ENCODE data around the gene KCTD16. TPM values are rescaled to one million over a fixed set of nuclear protein-coding genes. Genes with fewer than 3 reads are reported as not detected.

Gene KCTD16
- total and polyA plus RNA-seq, 2 experiments from 2014 or later = 0.02 to 0.76 TPM

DNA sequence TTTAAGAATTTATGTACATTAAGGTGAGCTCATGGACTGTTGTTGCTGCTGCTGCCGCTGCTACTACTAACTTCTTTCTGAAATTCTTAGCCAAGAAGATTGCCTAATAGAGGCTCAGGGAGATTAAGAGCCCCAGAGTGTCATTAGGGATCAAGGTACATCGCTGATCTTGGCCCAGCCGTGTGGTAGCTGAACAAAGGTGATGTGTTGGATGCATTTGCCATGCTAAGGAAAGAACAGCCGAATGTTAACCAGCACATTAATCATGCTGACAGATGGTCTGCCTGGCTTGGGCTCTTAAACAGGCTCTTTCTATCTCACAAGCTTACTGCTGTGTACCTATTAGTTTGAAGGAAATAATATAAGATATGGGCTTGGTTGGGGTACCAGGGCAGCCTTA is 137.1 kb downstream of the KCTD16 start:
- no peak overlapping the region for H3K4me2 ChIP-seq
- no peak for DNase-seq (ENCODE audit: low spot score)
- no peaks in the 10 kb centered on the region for H3K4me1 ChIP-seq (ENCODE audit: insufficient read depth)
- no peaks in the 10 kb centered on the region for H3K79me2 ChIP-seq (replicated peaks; ENCODE audit: insufficient read depth)
- Mint-ChIP-seq H3K4me3 (no peak overlapping the region), H3K36me3 (ENCODE audit: low read depth) (no peaks in the 10 kb centered on the region), H3K4me1 (peaks cover 1% of the 10 kb centered on the region; the same call in 2 of the 3 replicates), H3K27ac (no peak overlapping the region), H3K27me3 (ENCODE audit: insufficient read depth, low read depth, poor library complexity) (no peaks in the 10 kb centered on the region), H3K9me3 (no peaks in the 10 kb centered on the region)
- H3K27ac ChIP-seq (ENCODE audit: low read depth) = no peak overlapping the region
- TF ChIP-seq STAT1 (IDR thresholded peaks at IDR 0.05; ENCODE audit: unreplicated experiment) (no peak), ZNF114 (CRISPR knock-in tag; IDR thresholded peaks at IDR 0.05) (no peak), NANOG (IDR thresholded peaks at IDR 0.05; ENCODE audit: borderline replicate concordance) (no peak), POLR2AphosphoS5 (IDR thresholded peaks at IDR 0.05; ENCODE audit: low read depth) (no peak), ZNF331 (CRISPR knock-in tag; IDR thresholded peaks at IDR 0.05; ENCODE audit: low read depth) (no peak), JUNB (IDR thresholded peaks at IDR 0.05; ENCODE audit: unreplicated experiment) (no peak), EZH2phosphoT487 (IDR thresholded peaks at IDR 0.05; ENCODE audit: unreplicated experiment) (no peak), CREB1 (CRISPR knock-in tag; IDR thresholded peaks at IDR 0.05; ENCODE audit: low read depth) (no peak), EZH2 (IDR thresholded peaks at IDR 0.05; ENCODE audit: low read depth, unreplicated experiment) (no peak)
- TF ChIP-seq, protein P1, sequence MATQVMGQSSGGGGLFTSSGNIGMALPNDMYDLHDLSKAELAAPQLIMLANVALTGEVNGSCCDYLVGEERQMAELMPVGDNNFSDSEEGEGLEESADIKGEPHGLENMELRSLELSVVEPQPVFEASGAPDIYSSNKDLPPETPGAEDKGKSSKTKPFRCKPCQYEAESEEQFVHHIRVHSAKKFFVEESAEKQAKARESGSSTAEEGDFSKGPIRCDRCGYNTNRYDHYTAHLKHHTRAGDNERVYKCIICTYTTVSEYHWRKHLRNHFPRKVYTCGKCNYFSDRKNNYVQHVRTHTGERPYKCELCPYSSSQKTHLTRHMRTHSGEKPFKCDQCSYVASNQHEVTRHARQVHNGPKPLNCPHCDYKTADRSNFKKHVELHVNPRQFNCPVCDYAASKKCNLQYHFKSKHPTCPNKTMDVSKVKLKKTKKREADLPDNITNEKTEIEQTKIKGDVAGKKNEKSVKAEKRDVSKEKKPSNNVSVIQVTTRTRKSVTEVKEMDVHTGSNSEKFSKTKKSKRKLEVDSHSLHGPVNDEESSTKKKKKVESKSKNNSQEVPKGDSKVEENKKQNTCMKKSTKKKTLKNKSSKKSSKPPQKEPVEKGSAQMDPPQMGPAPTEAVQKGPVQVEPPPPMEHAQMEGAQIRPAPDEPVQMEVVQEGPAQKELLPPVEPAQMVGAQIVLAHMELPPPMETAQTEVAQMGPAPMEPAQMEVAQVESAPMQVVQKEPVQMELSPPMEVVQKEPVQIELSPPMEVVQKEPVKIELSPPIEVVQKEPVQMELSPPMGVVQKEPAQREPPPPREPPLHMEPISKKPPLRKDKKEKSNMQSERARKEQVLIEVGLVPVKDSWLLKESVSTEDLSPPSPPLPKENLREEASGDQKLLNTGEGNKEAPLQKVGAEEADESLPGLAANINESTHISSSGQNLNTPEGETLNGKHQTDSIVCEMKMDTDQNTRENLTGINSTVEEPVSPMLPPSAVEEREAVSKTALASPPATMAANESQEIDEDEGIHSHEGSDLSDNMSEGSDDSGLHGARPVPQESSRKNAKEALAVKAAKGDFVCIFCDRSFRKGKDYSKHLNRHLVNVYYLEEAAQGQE (IDR thresholded peaks at IDR 0.05; ENCODE audit: unreplicated experiment) = no peak
- TF ChIP-seq, protein P2, sequence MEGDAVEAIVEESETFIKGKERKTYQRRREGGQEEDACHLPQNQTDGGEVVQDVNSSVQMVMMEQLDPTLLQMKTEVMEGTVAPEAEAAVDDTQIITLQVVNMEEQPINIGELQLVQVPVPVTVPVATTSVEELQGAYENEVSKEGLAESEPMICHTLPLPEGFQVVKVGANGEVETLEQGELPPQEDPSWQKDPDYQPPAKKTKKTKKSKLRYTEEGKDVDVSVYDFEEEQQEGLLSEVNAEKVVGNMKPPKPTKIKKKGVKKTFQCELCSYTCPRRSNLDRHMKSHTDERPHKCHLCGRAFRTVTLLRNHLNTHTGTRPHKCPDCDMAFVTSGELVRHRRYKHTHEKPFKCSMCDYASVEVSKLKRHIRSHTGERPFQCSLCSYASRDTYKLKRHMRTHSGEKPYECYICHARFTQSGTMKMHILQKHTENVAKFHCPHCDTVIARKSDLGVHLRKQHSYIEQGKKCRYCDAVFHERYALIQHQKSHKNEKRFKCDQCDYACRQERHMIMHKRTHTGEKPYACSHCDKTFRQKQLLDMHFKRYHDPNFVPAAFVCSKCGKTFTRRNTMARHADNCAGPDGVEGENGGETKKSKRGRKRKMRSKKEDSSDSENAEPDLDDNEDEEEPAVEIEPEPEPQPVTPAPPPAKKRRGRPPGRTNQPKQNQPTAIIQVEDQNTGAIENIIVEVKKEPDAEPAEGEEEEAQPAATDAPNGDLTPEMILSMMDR (conservative IDR thresholded peaks at IDR 0.05; ENCODE audit: low read depth in 2 of 2) = no peak
- TF ChIP-seq, protein P3, sequence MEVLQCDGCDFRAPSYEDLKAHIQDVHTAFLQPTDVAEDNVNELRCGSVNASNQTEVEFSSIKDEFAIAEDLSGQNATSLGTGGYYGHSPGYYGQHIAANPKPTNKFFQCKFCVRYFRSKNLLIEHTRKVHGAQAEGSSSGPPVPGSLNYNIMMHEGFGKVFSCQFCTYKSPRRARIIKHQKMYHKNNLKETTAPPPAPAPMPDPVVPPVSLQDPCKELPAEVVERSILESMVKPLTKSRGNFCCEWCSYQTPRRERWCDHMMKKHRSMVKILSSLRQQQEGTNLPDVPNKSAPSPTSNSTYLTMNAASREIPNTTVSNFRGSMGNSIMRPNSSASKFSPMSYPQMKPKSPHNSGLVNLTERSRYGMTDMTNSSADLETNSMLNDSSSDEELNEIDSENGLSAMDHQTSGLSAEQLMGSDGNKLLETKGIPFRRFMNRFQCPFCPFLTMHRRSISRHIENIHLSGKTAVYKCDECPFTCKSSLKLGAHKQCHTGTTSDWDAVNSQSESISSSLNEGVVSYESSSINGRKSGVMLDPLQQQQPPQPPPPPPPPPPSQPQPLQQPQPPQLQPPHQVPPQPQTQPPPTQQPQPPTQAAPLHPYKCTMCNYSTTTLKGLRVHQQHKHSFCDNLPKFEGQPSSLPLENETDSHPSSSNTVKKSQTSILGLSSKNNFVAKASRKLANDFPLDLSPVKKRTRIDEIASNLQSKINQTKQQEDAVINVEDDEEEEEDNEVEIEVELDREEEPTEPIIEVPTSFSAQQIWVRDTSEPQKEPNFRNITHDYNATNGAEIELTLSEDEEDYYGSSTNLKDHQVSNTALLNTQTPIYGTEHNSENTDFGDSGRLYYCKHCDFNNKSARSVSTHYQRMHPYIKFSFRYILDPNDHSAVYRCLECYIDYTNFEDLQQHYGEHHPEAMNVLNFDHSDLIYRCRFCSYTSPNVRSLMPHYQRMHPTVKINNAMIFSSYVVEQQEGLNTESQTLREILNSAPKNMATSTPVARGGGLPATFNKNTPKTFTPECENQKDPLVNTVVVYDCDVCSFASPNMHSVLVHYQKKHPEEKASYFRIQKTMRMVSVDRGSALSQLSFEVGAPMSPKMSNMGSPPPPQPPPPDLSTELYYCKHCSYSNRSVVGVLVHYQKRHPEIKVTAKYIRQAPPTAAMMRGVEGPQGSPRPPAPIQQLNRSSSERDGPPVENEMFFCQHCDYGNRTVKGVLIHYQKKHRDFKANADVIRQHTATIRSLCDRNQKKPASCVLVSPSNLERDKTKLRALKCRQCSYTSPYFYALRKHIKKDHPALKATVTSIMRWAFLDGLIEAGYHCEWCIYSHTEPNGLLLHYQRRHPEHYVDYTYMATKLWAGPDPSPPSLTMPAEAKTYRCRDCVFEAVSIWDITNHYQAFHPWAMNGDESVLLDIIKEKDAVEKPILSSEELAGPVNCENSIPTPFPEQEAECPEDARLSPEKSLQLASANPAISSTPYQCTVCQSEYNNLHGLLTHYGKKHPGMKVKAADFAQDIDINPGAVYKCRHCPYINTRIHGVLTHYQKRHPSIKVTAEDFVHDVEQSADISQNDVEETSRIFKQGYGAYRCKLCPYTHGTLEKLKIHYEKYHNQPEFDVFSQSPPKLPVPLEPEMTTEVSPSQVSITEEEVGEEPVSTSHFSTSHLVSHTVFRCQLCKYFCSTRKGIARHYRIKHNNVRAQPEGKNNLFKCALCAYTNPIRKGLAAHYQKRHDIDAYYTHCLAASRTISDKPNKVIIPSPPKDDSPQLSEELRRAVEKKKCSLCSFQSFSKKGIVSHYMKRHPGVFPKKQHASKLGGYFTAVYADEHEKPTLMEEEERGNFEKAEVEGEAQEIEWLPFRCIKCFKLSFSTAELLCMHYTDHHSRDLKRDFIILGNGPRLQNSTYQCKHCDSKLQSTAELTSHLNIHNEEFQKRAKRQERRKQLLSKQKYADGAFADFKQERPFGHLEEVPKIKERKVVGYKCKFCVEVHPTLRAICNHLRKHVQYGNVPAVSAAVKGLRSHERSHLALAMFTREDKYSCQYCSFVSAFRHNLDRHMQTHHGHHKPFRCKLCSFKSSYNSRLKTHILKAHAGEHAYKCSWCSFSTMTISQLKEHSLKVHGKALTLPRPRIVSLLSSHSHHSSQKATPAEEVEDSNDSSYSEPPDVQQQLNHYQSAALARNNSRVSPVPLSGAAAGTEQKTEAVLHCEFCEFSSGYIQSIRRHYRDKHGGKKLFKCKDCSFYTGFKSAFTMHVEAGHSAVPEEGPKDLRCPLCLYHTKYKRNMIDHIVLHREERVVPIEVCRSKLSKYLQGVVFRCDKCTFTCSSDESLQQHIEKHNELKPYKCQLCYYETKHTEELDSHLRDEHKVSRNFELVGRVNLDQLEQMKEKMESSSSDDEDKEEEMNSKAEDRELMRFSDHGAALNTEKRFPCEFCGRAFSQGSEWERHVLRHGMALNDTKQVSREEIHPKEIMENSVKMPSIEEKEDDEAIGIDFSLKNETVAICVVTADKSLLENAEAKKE (CRISPR knock-in tag; IDR thresholded peaks at IDR 0.05) = no peak
- TF ChIP-seq, protein P4, sequence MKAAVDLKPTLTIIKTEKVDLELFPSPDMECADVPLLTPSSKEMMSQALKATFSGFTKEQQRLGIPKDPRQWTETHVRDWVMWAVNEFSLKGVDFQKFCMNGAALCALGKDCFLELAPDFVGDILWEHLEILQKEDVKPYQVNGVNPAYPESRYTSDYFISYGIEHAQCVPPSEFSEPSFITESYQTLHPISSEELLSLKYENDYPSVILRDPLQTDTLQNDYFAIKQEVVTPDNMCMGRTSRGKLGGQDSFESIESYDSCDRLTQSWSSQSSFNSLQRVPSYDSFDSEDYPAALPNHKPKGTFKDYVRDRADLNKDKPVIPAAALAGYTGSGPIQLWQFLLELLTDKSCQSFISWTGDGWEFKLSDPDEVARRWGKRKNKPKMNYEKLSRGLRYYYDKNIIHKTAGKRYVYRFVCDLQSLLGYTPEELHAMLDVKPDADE (IDR thresholded peaks at IDR 0.05) = no peak
- no peaks in the 10 kb centered on the region for H3K36me3 ChIP-seq (ENCODE audit: insufficient read depth)
- no peaks in the 10 kb centered on the region for H3F3A ChIP-seq (replicated peaks; ENCODE audit: low read depth)
- no peaks in the 10 kb centered on the region for H4K20me1 ChIP-seq (replicated peaks; ENCODE audit: insufficient read depth)
- no peak overlapping the region for H3K4me3 ChIP-seq
- ATAC-seq = no peak
- no peaks in the 10 kb centered on the region for H3K27me3 ChIP-seq (ENCODE audit: insufficient read depth)
- no peak overlapping the region for H2AFZ ChIP-seq
- peaks cover 16% of the 10 kb centered on the region for H3K9me2 ChIP-seq (ENCODE audit: insufficient read depth)
